Mesenchymal stem cell (in vitro differentiated cells and primary cell): ENCODE data around the gene DYNLT5.
"Not testable (repeated sequence)": the region's sequence is repeated elsewhere in the genome, so short reads cannot be mapped to it uniquely, and the experiment has no call there.

Experiments used
- DNase-seq: peaks from one replicate; pipeline ENCODE4 v3.0.0-alpha.2; 2013
- H2AFZ ChIP-seq: one replicate; pipeline ENCODE4 v1.6.1; 2013; ENCODE audit warnings: low read depth, mild to moderate bottlenecking, control low read depth, inconsistent platforms, low read length, moderate library complexity
- H2AK5ac ChIP-seq: 2 replicates; pipeline ENCODE4 v1.6.1; 2013; ENCODE audit warnings: low read length, moderate library complexity, mild to moderate bottlenecking, inconsistent platforms; ENCODE audit not compliant: severe bottlenecking
- H2BK120ac ChIP-seq: one replicate; pipeline ENCODE4 v1.6.1; 2013; ENCODE audit warnings: low read depth, mild to moderate bottlenecking, inconsistent platforms, low read length, moderate library complexity
- H2BK12ac ChIP-seq, 2 experiments: one replicate each; pipeline ENCODE4 v1.6.1; 2013; ENCODE audit warnings: inconsistent platforms in 2 of 2, low read length in 2 of 2, mild to moderate bottlenecking in 2 of 2, moderate library complexity in 2 of 2, control low read depth in 1 of 2
- H2BK15ac ChIP-seq: one replicate; pipeline ENCODE4 v1.6.1; 2013; ENCODE audit warnings: mild to moderate bottlenecking, low read depth, inconsistent platforms; ENCODE audit not compliant: poor library complexity, severe bottlenecking
- H2BK5ac ChIP-seq: 2 replicates; pipeline ENCODE4 v1.6.1; 2013; ENCODE audit warnings: low read depth, mild to moderate bottlenecking, low read length, control low read depth, inconsistent platforms; ENCODE audit not compliant: poor library complexity, severe bottlenecking
- H3K14ac ChIP-seq, 2 experiments: one replicate each; pipeline ENCODE4 v1.6.1; 2013; ENCODE audit warnings: inconsistent platforms in 2 of 2, low read length in 2 of 2, control low read depth in 1 of 2, mild to moderate bottlenecking in 1 of 2, moderate library complexity in 1 of 2
- H3K18ac ChIP-seq, 2 experiments: one replicate each; pipeline ENCODE4 v1.6.1; 2013; ENCODE audit warnings: inconsistent platforms in 2 of 2, low read length in 2 of 2, control low read depth in 1 of 2, low read depth in 1 of 2, mild to moderate bottlenecking in 1 of 2
- H3K23ac ChIP-seq, 2 experiments: one replicate each; pipeline ENCODE4 v1.6.1; 2013; ENCODE audit warnings: inconsistent platforms in 2 of 2, low read length in 2 of 2, mild to moderate bottlenecking in 2 of 2, moderate library complexity in 2 of 2, control low read depth in 1 of 2
- H3K27ac ChIP-seq: 2 replicates; pipeline ENCODE4 v1.5.1; 2013; ENCODE audit warnings: mild to moderate bottlenecking, moderate library complexity, low read length, control low read depth, inconsistent platforms; ENCODE audit not compliant: poor library complexity, severe bottlenecking
- H3K27me3 ChIP-seq, 2 experiments: 2 replicates each; pipeline versions ENCODE4 v1.6.1 to v1.7.0; 2013; ENCODE audit warnings: low read length in 2 of 2, mild to moderate bottlenecking in 2 of 2, moderate library complexity in 2 of 2, control low read depth in 1 of 2, inconsistent platforms in 1 of 2; ENCODE audit not compliant: control insufficient read depth in 1 of 2, insufficient read depth in 1 of 2
- H3K36me3 ChIP-seq, 2 experiments: 2 replicates each; pipeline versions ENCODE4 v1.6.1 to v1.7.0; 2013; ENCODE audit warnings: low read length in 2 of 2, control low read depth in 1 of 2, inconsistent platforms in 1 of 2, low read depth in 1 of 2, mild to moderate bottlenecking in 1 of 2; ENCODE audit not compliant: insufficient read depth in 2 of 2, control insufficient read depth in 1 of 2
- H3K4ac ChIP-seq, 2 experiments: one replicate each; pipeline ENCODE4 v1.6.1; 2013; ENCODE audit warnings: inconsistent platforms in 2 of 2, low read length in 2 of 2, mild to moderate bottlenecking in 2 of 2, moderate library complexity in 2 of 2, control low read depth in 1 of 2, low read depth in 1 of 2
- H3K4me1 ChIP-seq: 2 replicates; pipeline ENCODE4 v1.6.1; 2013; ENCODE audit warnings: low read depth, low read length, control low read depth; ENCODE audit not compliant: control insufficient read depth, insufficient read depth
- H3K4me2 ChIP-seq: 2 replicates; pipeline ENCODE4 v1.6.1; 2013; ENCODE audit warnings: low read length, mild to moderate bottlenecking, inconsistent platforms; ENCODE audit not compliant: poor library complexity, severe bottlenecking
- H3K4me3 ChIP-seq, 2 experiments: 2 replicates each; pipeline versions ENCODE4 v1.5.1 to v1.7.0; 2013; ENCODE audit warnings: low read length in 2 of 2, mild to moderate bottlenecking in 2 of 2, control low read depth in 1 of 2, low read depth in 1 of 2; ENCODE audit not compliant: insufficient read depth in 1 of 2
- H3K79me1 ChIP-seq: replicated peaks from 2 replicates; pipeline ENCODE4 v1.6.1; 2013; ENCODE audit warnings: mild to moderate bottlenecking, control low read depth, low read length, inconsistent platforms; ENCODE audit not compliant: poor library complexity, severe bottlenecking
- H3K9ac ChIP-seq: 2 replicates; pipeline ENCODE4 v1.7.0; 2013; ENCODE audit warnings: mild to moderate bottlenecking, low read length, moderate library complexity
- H3K9me3 ChIP-seq: 2 replicates; pipeline ENCODE4 v1.7.0; 2013; ENCODE audit warnings: mild to moderate bottlenecking, low read length; ENCODE audit not compliant: control insufficient read depth
- H4K8ac ChIP-seq: one replicate; pipeline ENCODE4 v1.6.1; 2013; ENCODE audit warnings: inconsistent platforms, mild to moderate bottlenecking, low read length, moderate library complexity
- H4K91ac ChIP-seq: one replicate; pipeline ENCODE4 v1.6.1; 2013; ENCODE audit warnings: mild to moderate bottlenecking, low read length, inconsistent platforms
- WGBS: methylation state at CpG from one replicate; pipeline ENCODE4 v1.1.7; 2013; ENCODE audit warnings: mixed read lengths; 5-methylcytosine and 5-hydroxymethylcytosine counted together

DYNLT5 gene

GRCh38 chr1:66731170-66731865, 20.9 kb upstream of the DYNLT5 start:
- H2BK120ac ChIP-seq: no peak overlapping the region
- no peak overlapping the region for H3K9ac ChIP-seq
- H3K4me2 ChIP-seq: no peak overlapping the region
- peaks cover 0 to 3% of the 10 kb centered on the region in 2 experiments for H3K36me3 ChIP-seq
- H3K18ac ChIP-seq: no peak overlapping the region
- no peak overlapping the region for H2BK12ac ChIP-seq
- no peaks in the 10 kb centered on the region for H3K9me3 ChIP-seq
- H2BK5ac ChIP-seq: no peak overlapping the region
- no peaks in the 10 kb centered on the region for H3K27me3 ChIP-seq
- no peak overlapping the region for H2AK5ac ChIP-seq
- no peak overlapping the region for H3K4ac ChIP-seq
- no peak overlapping the region for H4K8ac ChIP-seq
- no peak overlapping the region for H4K91ac ChIP-seq
- H3K14ac ChIP-seq: no peak overlapping the region
- H3K23ac ChIP-seq: no peak overlapping the region
- no peaks in the 10 kb centered on the region for H3K4me1 ChIP-seq
- H2BK15ac ChIP-seq: no peak overlapping the region
- DNase-seq: no peak
- H3K4me3 ChIP-seq: no peak overlapping the region
- H3K79me1 ChIP-seq: no peaks in the 10 kb centered on the region
- no peak overlapping the region for H3K27ac ChIP-seq
- 89% methylated on average over 4 of the region's 4 CpGs for WGBS
- no peak overlapping the region for H2AFZ ChIP-seq

GRCh38 chr1:66732407-66733166, 19.7 kb upstream of the DYNLT5 start:
- DNase-seq: peak; percentile 46
- WGBS: 0% methylated on average over 1 of the region's 1 CpG
- H2BK15ac ChIP-seq: no peak overlapping the region
- no peak overlapping the region for H3K23ac ChIP-seq
- H4K8ac ChIP-seq: no peak overlapping the region
- no peaks in the 10 kb centered on the region for H3K4me1 ChIP-seq
- H3K9me3 ChIP-seq: no peaks in the 10 kb centered on the region
- H3K18ac ChIP-seq: no peak overlapping the region
- H3K27ac ChIP-seq: no peak overlapping the region
- H2BK5ac ChIP-seq: no peak overlapping the region
- no peak overlapping the region for H2BK12ac ChIP-seq
- no peak overlapping the region for H2AFZ ChIP-seq
- H3K4me3 ChIP-seq: no peak overlapping the region
- no peak overlapping the region for H2BK120ac ChIP-seq
- no peak overlapping the region for H2AK5ac ChIP-seq
- no peaks in the 10 kb centered on the region for H3K79me1 ChIP-seq
- H3K36me3 ChIP-seq: peaks cover 0 to 3% of the 10 kb centered on the region in 2 experiments
- no peak overlapping the region for H4K91ac ChIP-seq
- no peak overlapping the region for H3K4me2 ChIP-seq
- no peak overlapping the region for H3K14ac ChIP-seq
- H3K9ac ChIP-seq: peak overlapping the region; percentile 16
- no peaks in the 10 kb centered on the region for H3K27me3 ChIP-seq
- H3K4ac ChIP-seq: no peak overlapping the region

GRCh38 chr1:66733348-66734017, 18.8 kb upstream of the DYNLT5 start:
- Histone ChIP-seq H3K79me1 (no peaks in the 10 kb centered on the region), H3K4me1 (no peaks in the 10 kb centered on the region), H3K9ac (no peak overlapping the region), H3K23ac (no peak overlapping the region), H3K36me3 (peaks cover 0 to 3% of the 10 kb centered on the region in 2 experiments), H2BK5ac (no peak overlapping the region), H4K8ac (no peak overlapping the region), H2AFZ (no peak overlapping the region), H3K27me3 (no peaks in the 10 kb centered on the region), H3K4me3 (no peak overlapping the region), H2BK12ac (no peak overlapping the region), H2BK15ac (no peak overlapping the region), H3K27ac (no peak overlapping the region), H3K18ac (no peak overlapping the region), H2BK120ac (no peak overlapping the region), H2AK5ac (no peak overlapping the region), H3K4me2 (no peak overlapping the region), H3K9me3 (no peaks in the 10 kb centered on the region), H3K4ac (no peak overlapping the region), H3K14ac (no peak overlapping the region), H4K91ac (no peak overlapping the region)
- 100% methylated on average over 1 of the region's 7 CpGs for WGBS
- DNase-seq: no peak

- 69% methylated on average over 5 of the region's 6 CpGs for WGBS
- not testable (repeated sequence) for H3K27me3 ChIP-seq
Measured at GRCh38 chr1:66734531-66734930, 17.7 kb upstream of the DYNLT5 start.

More at GRCh38 chr1:66734531-66734930, 17.7 kb upstream of the DYNLT5 start:
- H2BK5ac ChIP-seq, H3K23ac ChIP-seq, H2AFZ ChIP-seq, H4K8ac ChIP-seq, H3K4ac ChIP-seq, H3K4me3 ChIP-seq, H3K14ac ChIP-seq, H3K4me2 ChIP-seq, H3K27ac ChIP-seq, H2AK5ac ChIP-seq, H3K9me3 ChIP-seq, H4K91ac ChIP-seq, H3K4me1 ChIP-seq, H2BK15ac ChIP-seq, H3K9ac ChIP-seq, H3K79me1 ChIP-seq, H2BK120ac ChIP-seq, DNase-seq, H2BK12ac ChIP-seq, H3K18ac ChIP-seq: not testable (repeated sequence)
- H3K36me3 ChIP-seq: peaks cover 0 to 11% of the 10 kb centered on the region in 2 experiments
